Endothelial cell of umbilical vein (primary cell): ENCODE data around the gene BANK1.

ENCODE experiments used
- CTCF ChIP-seq, 2 donors: IDR thresholded peaks; 1 replicate in 1 of 2; 2 replicates in 1 of 2; pipeline ENCODE4 v1.5.1; 2011; ENCODE audit warnings: low read length in 2 of 2, mild to moderate bottlenecking in 2 of 2, moderate library complexity in 2 of 2, control low read depth in 1 of 2, inconsistent platforms in 1 of 2, low read depth in 1 of 2; ENCODE audit not compliant: insufficient read depth in 1 of 2; ENCODE audit errors: extremely low read depth in 1 of 2
- EZH2 ChIP-seq: IDR thresholded peaks from 2 replicates; pipeline ENCODE4 v1.6.1; 2012; ENCODE audit warnings: borderline replicate concordance, low read depth, mild to moderate bottlenecking, moderate library complexity, low read length, inconsistent platforms; ENCODE audit not compliant: severe bottlenecking
- FOS ChIP-seq: IDR thresholded peaks from 2 replicates; pipeline ENCODE4 v1.6.1; 2011; ENCODE audit warnings: mild to moderate bottlenecking, low read length, moderate library complexity, borderline replicate concordance; ENCODE audit not compliant: insufficient read depth
- GATA2 ChIP-seq: IDR thresholded peaks from 2 replicates; pipeline ENCODE4 v1.7.0; 2011; ENCODE audit warnings: low read depth, mild to moderate bottlenecking, moderate library complexity, mixed read lengths, low read length; ENCODE audit not compliant: insufficient read length, insufficient read depth
- JUN ChIP-seq: IDR thresholded peaks from 2 replicates; pipeline ENCODE4 v1.6.1; 2011; ENCODE audit warnings: borderline replicate concordance, low read depth; ENCODE audit not compliant: insufficient read length, insufficient read depth
- MYC ChIP-seq: IDR thresholded peaks from one replicate; pipeline ENCODE4 v1.6.1; 2011; ENCODE audit warnings: mild to moderate bottlenecking, low read depth, low read length
- POLR2A ChIP-seq: IDR thresholded peaks from 2 replicates; pipeline ENCODE4 v1.6.1; 2012; ENCODE audit warnings: low read depth, mild to moderate bottlenecking, control low read depth, low read length
- POLR2AphosphoS5 ChIP-seq: IDR thresholded peaks from 2 replicates; pipeline ENCODE4 v1.6.1; 2012; ENCODE audit warnings: low read depth, mild to moderate bottlenecking, control low read depth, low read length, moderate library complexity; ENCODE audit not compliant: insufficient read depth
- TF ChIP-seq, protein P1 (sequence below): IDR thresholded peaks from 2 replicates; pipeline ENCODE4 v1.6.1; 2011; ENCODE audit not compliant: insufficient read depth, insufficient read length

DNA sequence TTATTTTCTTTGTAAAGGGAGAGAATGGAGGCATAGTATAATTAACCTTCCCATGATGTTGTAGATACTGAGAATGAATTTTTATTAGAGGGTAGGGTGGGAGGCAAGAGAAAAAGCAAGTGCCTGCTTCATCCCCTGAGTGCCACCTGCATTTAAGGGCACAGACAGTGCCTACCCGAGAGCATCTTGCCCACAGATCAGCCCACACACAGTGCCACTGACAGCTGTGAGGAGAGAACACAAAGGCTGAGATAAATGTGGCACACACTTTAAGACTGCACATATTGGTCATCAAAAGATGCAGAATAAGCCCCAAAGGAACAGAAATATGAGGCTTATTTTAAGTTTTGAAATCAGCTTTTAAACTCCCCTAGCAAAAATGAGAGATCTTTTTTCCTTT lies 304.0 kb downstream of the BANK1 start:
- TF ChIP-seq JUN (no peak), CTCF (IDR thresholded peaks at IDR 0.05; ENCODE audit: extremely low read depth in 1 of 2, insufficient read depth in 1 of 2, low read depth in 1 of 2, low read length in 2 of 2) (no peak), POLR2A (no peak), EZH2 (no peak), POLR2AphosphoS5 (no peak), GATA2 (no peak), FOS (no peak), MYC (no peak)
- TF ChIP-seq, protein P1, sequence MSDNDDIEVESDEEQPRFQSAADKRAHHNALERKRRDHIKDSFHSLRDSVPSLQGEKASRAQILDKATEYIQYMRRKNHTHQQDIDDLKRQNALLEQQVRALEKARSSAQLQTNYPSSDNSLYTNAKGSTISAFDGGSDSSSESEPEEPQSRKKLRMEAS = no peak
